Large intestine (tissue), 3 donors: ENCODE data around the gene SDHB. TPM values are rescaled to one million over a fixed set of nuclear protein-coding genes. Genes with fewer than 3 reads are reported as not detected.

ENCODE experiments used
- DNase-seq, 2 donors: peaks; one replicate each; pipeline versions ENCODE4 v3.0.0 to v3.0.0-alpha.2; 2013
- H3K27ac ChIP-seq: one replicate; pipeline ENCODE4 v1.5.1; 2013; ENCODE audit warnings: low read length
- H3K27me3 ChIP-seq: 2 replicates; pipeline ENCODE4 v1.6.1; 2013; ENCODE audit warnings: low read length; ENCODE audit not compliant: control insufficient read depth, insufficient read depth
- H3K36me3 ChIP-seq: 2 replicates; pipeline ENCODE4 v1.6.1; 2013; ENCODE audit warnings: low read length; ENCODE audit not compliant: control insufficient read depth, insufficient read depth
- H3K4me1 ChIP-seq: one replicate; pipeline ENCODE4 v1.6.1; 2013; ENCODE audit warnings: low read length; ENCODE audit not compliant: control insufficient read depth, insufficient read depth
- H3K4me3 ChIP-seq: one replicate; pipeline ENCODE4 v1.5.1; 2013; ENCODE audit warnings: low read length
- H3K9me3 ChIP-seq: one replicate; pipeline ENCODE4 v1.6.1; 2013; ENCODE audit warnings: mild to moderate bottlenecking, low read depth, low read length, moderate library complexity; ENCODE audit not compliant: control insufficient read depth
- WGBS: methylation state at CpG from one replicate; pipeline ENCODE4 v1.1.5; 2013; ENCODE audit warnings: low lambda C conversion rate; ENCODE audit not compliant: insufficient coverage; 5-methylcytosine and 5-hydroxymethylcytosine counted together
- polyA plus RNA-seq: library from polyadenylated mRNA; unstranded; fragments of 120-200 nt; gene quantifications from one replicate; pipeline ENCODE4 v1.2.1, GENCODE V29; 2013

SDHB gene
- polyA plus RNA-seq, 1 donor: 122 TPM

DNA sequence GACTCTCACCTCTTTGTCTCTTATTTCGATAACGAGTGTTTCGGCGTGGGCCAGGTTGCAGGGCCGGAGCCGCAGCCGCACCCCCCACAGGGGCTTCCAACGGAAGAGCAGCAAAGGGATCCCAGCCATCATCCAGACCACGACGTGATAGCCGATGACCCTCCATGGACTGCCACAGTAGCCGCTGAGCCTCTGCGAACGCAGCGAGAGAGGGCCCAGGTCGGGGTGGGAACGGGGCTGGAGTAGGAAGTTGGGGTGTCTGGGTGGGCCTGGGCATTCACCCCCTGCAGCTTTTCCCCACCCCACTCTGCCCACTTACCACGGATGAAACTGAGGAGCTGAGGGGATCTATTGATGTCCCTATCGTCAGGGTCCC, 48.5 kb downstream of the SDHB start:
- no peak for DNase-seq
- no peaks in the 10 kb centered on the region for H3K27me3 ChIP-seq
- no peak overlapping the region for H3K27ac ChIP-seq
- peaks cover 35% of the 10 kb centered on the region for H3K36me3 ChIP-seq
- no CpG with 5 or more reads among the region's 19 CpGs for WGBS
- no peak overlapping the region for H3K4me3 ChIP-seq
- H3K4me1 ChIP-seq: no peaks in the 10 kb centered on the region
- H3K9me3 ChIP-seq: no peaks in the 10 kb centered on the region

DNA sequence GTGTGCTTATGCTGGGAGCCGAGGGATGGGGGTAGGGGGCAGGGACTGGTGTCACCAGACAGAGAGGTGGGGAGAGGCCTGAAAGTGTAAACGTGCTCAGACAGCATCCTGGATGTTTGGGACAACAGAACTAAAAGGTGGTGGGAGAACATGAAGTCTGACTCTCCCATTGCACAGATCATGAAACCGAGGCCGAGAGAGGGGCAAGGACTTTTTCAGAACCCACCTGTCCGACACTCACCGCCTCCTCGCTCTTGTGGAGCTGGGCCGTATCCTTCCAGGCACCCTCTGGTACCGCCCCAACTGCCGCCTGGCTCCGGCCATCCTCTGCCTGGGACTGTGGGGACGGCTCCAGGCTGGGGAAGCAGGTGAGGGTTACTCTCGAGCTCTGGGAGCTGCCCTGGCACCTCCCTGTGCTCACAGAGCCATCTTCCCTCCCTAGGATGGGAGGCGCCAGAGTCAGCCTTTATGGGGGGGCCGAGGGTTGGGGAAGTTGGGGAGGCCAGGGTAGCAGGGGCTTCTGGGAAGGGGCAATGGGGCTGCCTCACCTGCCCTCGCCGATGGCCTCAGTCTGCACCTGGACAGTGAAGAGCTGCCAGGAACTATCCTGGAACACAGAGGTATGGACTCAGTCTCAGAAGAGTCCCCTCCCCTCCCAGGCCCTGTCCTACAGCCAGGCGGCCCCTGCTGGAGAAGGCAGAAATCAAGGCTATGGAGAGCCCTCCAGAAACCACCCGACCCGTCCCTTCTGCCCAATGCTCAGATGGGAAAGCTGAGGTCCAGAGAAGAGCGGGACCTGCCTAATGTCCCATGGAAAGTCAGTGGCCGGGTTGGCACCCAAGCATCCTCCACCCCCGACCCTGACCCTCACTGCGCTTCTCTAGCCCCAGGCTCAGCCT, 49.1 kb downstream of the SDHB start:
- no peak overlapping the region for H3K27ac ChIP-seq
- H3K9me3 ChIP-seq: no peaks in the 10 kb centered on the region
- no peak overlapping the region for H3K4me3 ChIP-seq
- no peaks in the 10 kb centered on the region for H3K27me3 ChIP-seq
- WGBS: no CpG with 5 or more reads among the region's 24 CpGs
- no peak for DNase-seq
- H3K36me3 ChIP-seq: peaks cover 38% of the 10 kb centered on the region
- no peaks in the 10 kb centered on the region for H3K4me1 ChIP-seq

DNA sequence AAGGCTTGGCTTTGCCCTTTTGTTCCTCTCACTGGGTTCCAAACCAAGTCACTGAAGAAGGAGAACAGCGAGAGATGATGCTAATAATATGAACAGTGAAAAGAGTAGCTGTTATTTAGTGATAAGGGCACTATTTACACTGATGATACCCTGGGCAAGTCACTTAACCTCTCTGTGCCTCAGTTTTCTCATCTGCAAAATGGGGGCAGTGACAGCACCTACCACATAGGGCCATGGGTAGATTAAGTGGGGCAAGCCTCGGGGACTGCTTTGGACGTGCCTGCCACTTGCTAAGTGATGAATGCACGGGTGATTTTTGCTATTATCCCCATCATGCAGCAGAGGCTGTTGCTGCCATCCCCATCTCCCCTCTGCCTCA, 51.3 kb downstream of the SDHB start:
- Histone ChIP-seq H3K27ac (no peak overlapping the region), H3K9me3 (no peaks in the 10 kb centered on the region), H3K36me3 (peaks cover 42% of the 10 kb centered on the region), H3K4me3 (no peak overlapping the region), H3K27me3 (no peaks in the 10 kb centered on the region), H3K4me1 (no peaks in the 10 kb centered on the region)
- no peak for DNase-seq
- no CpG with 5 or more reads among the region's 4 CpGs for WGBS

DNA sequence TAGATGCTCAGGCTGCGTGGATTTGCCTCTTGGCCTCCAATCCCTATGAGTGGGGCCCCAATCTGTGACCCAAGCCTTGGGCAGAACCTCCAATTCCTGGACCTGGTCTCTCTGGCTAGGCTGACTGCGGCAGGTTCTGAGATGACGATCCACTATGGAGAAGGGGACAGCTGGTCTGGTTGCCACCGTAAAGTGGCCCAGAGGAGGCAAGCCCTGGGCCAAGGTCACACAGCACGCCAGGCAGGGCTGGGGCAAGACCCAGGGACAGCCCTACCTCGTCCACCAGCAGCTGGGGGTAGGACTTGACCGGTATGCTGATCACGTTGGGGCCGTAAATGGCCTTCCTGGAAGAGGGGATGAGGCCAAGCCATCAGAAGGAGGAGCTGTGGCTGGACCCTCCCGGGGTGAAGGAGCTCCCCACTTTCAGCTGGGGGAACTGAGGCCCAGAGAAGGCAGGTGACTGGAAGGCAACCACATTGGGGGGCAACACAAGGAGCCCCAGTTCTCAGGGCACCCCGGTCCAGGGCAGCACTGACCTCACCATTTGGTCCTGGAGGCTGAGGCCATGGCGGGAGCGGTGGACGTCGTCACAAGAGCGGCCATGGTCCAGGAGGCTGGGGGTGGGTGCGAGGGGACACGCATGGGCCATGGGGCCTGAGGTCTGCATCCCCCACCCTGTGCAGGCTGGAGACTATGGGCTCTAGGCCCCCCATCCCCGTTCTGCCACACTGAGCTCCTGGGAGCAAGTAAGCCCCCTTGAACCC, 51.9 kb downstream of the SDHB start:
- H3K36me3 ChIP-seq: peaks cover 42% of the 10 kb centered on the region
- H3K27ac ChIP-seq: no peak overlapping the region
- no CpG with 5 or more reads among the region's 19 CpGs for WGBS
- no peak for DNase-seq
- H3K4me3 ChIP-seq: no peak overlapping the region
- no peaks in the 10 kb centered on the region for H3K4me1 ChIP-seq
- H3K9me3 ChIP-seq: no peaks in the 10 kb centered on the region
- H3K27me3 ChIP-seq: no peaks in the 10 kb centered on the region

DNA sequence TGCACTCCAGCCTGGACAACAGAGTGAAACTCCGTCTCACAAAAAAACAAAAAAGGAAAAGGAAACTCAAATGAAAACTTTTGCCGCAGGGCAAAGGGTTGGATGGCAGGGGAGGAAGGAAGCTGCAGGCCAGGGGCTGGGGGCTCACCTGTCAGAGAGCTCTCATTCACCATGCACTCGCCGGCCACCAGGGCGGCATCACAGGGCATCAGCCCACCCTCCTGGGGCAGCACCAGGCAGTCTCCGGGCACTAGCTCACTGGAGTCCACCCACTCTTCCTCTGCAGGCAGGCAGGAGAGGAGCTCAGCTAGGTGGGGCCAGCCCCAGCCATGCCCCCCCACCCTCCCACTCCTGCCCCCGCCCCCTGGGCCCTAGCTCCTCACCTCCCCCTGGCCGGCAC, 54.0 kb downstream of the SDHB start:
- Histone ChIP-seq H3K27ac (no peak overlapping the region), H3K27me3 (no peaks in the 10 kb centered on the region), H3K9me3 (no peaks in the 10 kb centered on the region), H3K4me3 (no peak overlapping the region), H3K36me3 (peaks cover 51% of the 10 kb centered on the region), H3K4me1 (no peaks in the 10 kb centered on the region)
- DNase-seq: no peak
- no CpG with 5 or more reads among the region's 8 CpGs for WGBS

DNA sequence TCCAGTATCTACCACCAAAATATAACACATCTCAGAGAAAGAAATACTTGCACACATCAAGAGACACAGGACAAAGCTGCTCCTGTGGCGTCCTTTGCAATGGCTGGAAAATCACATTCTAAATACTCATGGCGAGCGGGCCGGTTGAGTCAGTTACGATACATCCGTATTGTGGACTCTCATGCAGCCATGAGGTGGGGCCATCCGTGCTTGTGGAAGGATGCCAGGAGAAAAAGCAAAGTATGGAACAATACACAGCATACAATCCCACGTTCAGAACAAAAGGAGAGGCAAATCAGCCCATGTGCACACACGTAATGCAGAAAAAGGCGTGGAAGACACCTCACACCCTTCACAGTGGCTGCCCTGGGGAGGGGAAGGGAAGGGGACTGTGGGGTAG, 55.2 kb downstream of the SDHB start:
- Histone ChIP-seq H3K9me3 (no peaks in the 10 kb centered on the region), H3K36me3 (peaks cover 41% of the 10 kb centered on the region), H3K27ac (no peak overlapping the region), H3K27me3 (no peaks in the 10 kb centered on the region), H3K4me1 (no peaks in the 10 kb centered on the region), H3K4me3 (no peak overlapping the region)
- no peak for DNase-seq
- WGBS: no CpG with 5 or more reads among the region's 10 CpGs

DNA sequence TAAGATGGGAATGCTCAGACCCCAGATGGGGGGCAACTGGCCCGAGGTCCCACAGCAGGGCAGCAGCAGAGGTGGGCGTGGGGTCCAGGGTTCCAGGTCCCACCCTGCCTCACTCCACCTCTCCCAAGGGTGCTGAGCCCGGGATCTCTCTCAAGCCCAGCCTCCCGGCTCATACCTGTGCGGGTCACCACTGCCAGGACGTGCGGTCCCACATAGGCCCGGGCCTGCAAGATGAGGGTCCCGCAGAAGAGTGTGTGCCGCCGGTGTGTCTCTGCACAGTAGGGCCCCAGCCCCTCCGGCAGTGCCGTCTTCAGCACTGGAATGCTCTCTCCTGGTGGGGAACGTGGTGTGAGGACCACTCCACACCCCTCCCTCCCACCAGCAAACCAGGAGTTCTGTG, 57.0 kb downstream of the SDHB start:
- H3K36me3 ChIP-seq: peaks cover 31% of the 10 kb centered on the region
- no peak for DNase-seq
- H3K27ac ChIP-seq: no peak overlapping the region
- H3K4me1 ChIP-seq: no peaks in the 10 kb centered on the region
- no peaks in the 10 kb centered on the region for H3K9me3 ChIP-seq
- no peak overlapping the region for H3K4me3 ChIP-seq
- no CpG with 5 or more reads among the region's 14 CpGs for WGBS
- no peaks in the 10 kb centered on the region for H3K27me3 ChIP-seq

DNA sequence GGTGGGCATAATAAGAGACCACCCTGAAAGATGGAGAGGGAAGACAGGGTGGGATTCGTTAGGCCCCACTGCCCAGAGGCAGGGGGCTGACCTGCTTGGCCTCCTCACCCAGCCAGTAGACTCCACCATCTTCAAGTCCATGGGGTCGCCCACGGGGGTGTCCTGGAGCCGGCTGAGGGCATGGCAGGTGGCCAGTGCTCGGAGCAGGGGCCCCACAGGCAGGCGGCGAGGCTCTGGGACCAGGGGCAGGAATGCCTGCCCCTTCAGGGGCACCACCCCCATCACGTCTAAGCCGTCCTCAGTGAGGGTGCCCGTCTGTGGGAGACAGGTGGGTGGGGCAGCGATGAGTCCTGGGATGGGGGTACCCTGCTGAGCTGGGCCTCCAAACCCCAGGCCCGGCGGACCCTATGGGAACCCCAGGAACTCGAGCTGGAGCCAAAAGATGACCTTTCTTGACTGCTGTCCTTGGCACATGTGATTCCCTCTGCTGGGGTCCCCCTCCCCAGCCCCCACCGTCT, 60.3 kb downstream of the SDHB start:
- peaks cover 32% of the 10 kb centered on the region for H3K36me3 ChIP-seq

DNA sequence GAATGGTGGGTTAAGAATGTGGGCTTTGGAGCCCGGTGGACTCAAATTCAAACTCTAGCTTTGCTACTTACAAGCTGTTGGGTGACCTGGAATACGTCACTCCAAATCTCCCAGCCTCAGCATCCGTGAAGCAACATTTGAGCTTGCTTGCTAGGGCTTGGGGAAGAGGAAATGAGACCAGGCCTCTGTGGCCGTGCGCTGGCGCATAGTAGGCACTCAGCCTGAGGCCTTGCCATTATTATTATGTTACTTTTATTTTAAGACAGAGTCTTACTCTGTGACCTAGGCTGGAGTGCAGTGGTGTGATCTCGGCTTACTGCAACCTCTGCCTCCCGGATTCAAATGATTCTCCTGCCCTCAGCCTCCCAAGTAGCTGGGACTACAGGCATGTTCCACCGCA, 61.2 kb downstream of the SDHB start:
- no peak overlapping the region for H3K4me3 ChIP-seq
- no peaks in the 10 kb centered on the region for H3K27me3 ChIP-seq
- H3K27ac ChIP-seq: no peak overlapping the region
- no peak for DNase-seq
- WGBS: 83% methylated on average over 1 of the region's 9 CpGs
- H3K9me3 ChIP-seq: no peaks in the 10 kb centered on the region
- peaks cover 36% of the 10 kb centered on the region for H3K36me3 ChIP-seq
- H3K4me1 ChIP-seq: no peaks in the 10 kb centered on the region

More for the DNA sequence above, 60.3 kb downstream of the SDHB start:
- no peaks in the 10 kb centered on the region for H3K27me3 ChIP-seq
- H3K9me3 ChIP-seq: no peaks in the 10 kb centered on the region
- H3K4me3 ChIP-seq: no peak overlapping the region
- H3K4me1 ChIP-seq: no peaks in the 10 kb centered on the region
- WGBS: no CpG with 5 or more reads among the region's 15 CpGs
- no peak for DNase-seq
- H3K27ac ChIP-seq: no peak overlapping the region

DNA sequence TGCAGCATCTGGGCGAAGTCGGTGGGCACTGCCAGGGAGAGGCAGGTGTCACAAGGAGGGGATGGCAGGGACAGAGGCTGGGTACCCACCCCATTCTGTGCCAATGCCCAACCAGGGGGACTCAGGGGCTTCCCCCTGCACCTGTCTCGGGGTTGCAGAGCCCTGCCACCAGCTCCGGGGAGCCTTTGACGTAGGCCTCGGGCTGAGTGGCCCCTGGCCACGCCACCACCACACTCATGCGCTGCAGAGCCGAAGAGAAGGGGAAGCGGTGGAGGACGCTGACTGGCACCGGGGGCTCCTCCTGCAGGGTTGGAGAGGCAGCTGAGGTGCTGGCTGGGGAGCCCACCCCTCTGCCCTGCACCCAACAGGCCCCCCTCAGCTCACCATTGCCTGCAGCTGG, 61.7 kb downstream of the SDHB start:
- H3K27ac ChIP-seq: no peak overlapping the region
- no CpG with 5 or more reads among the region's 12 CpGs for WGBS
- no peaks in the 10 kb centered on the region for H3K9me3 ChIP-seq
- no peaks in the 10 kb centered on the region for H3K4me1 ChIP-seq
- H3K4me3 ChIP-seq: no peak overlapping the region
- H3K27me3 ChIP-seq: no peaks in the 10 kb centered on the region
- DNase-seq: no peak
- H3K36me3 ChIP-seq: peaks cover 42% of the 10 kb centered on the region
